OCI-M2 (cell line): ENCODE results near the gene NUDT22.

Experiments used
- DNase-seq: peaks from one replicate; lab custom pipeline; 2025; ENCODE audit not compliant: unreplicated experiment; lab: John Stamatoyannopoulos, UW

The NUDT22 gene

GRCh38 chr11:64253481-64253880, 27.4 kb downstream of the NUDT22 start:
- no peak for DNase-seq

GRCh38 chr11:64254326-64254725, 28.3 kb downstream of the NUDT22 start:
- DNase-seq: no peak

- DNase-seq: no peak
These were observed 29.4 kb downstream of the NUDT22 start for GRCh38 chr11:64255135-64256128.

GRCh38 chr11:64256300-64256699, 30.2 kb downstream of the NUDT22 start:
- DNase-seq: no peak

GRCh38 chr11:64258356-64258755, 32.3 kb downstream of the NUDT22 start:
- no peak for DNase-seq

GRCh38 chr11:64258946-64259532, 33.0 kb downstream of the NUDT22 start:
- DNase-seq: no peak

GRCh38 chr11:64259533-64260067, 33.5 kb downstream of the NUDT22 start:
- no peak for DNase-seq

- no peak for DNase-seq
These were observed 34.2 kb downstream of the NUDT22 start for GRCh38 chr11:64260147-64260708.

GRCh38 chr11:64261556-64262080, 35.5 kb downstream of the NUDT22 start:
- DNase-seq: no peak

- DNase-seq: no peak
These were observed 36.4 kb downstream of the NUDT22 start for GRCh38 chr11:64262271-64263002.

- no peak for DNase-seq
These were observed 37.2 kb downstream of the NUDT22 start for GRCh38 chr11:64263021-64263946.

GRCh38 chr11:64263947-64264317, 37.9 kb downstream of the NUDT22 start:
- no peak for DNase-seq

GRCh38 chr11:64264371-64264852, 38.3 kb downstream of the NUDT22 start:
- no peak for DNase-seq

- no peak for DNase-seq
These were observed 39.4 kb downstream of the NUDT22 start for GRCh38 chr11:64265176-64266160.

- DNase-seq: no peak
These were observed 40.3 kb downstream of the NUDT22 start for GRCh38 chr11:64266339-64266738.

- DNase-seq: no peak
These were observed 41.3 kb downstream of the NUDT22 start for GRCh38 chr11:64267207-64267945.

GRCh38 chr11:64268025-64268892, 42.2 kb downstream of the NUDT22 start:
- DNase-seq: no peak
